ENCODE data around the gene ADGRL3.

Gene ADGRL3

DNA sequence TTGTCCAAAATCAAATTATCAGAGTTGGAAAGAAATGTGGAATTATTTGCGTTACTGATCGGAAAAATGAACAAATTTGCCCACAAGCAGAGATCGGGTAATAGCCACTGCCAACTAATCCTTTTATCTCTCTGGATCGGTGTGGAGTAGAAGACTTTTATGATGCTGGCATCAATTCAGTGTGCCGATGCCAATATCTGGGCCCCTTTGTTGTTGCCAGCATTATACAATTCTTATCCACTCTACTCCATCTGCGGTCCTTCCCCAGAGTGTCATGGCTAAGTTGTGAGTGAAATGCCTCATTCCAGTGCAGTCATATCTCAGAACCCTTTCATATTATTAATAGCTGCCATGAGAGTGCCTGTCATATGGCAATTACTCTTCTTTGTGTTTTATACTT lies 660.2 kb downstream of the ADGRL3 start:
- H3K4me3 ChIP-seq (ENCODE audit: low read depth, low read length): no peak overlapping the region
- no peaks in the 10 kb centered on the region for H3K36me3 ChIP-seq (ENCODE audit: control insufficient read depth, insufficient read depth, low read length)
- H3K4me1 ChIP-seq (ENCODE audit: control insufficient read depth, insufficient read depth, low read length): peaks cover 6% of the 10 kb centered on the region
- no peaks in the 10 kb centered on the region for H3K27me3 ChIP-seq (ENCODE audit: control insufficient read depth, insufficient read depth, low read length)
- H3K9ac ChIP-seq (ENCODE audit: low read depth, low read length): no peak overlapping the region
- H3K9me3 ChIP-seq (ENCODE audit: control insufficient read depth, insufficient read depth, low read length): no peaks in the 10 kb centered on the region

DNA sequence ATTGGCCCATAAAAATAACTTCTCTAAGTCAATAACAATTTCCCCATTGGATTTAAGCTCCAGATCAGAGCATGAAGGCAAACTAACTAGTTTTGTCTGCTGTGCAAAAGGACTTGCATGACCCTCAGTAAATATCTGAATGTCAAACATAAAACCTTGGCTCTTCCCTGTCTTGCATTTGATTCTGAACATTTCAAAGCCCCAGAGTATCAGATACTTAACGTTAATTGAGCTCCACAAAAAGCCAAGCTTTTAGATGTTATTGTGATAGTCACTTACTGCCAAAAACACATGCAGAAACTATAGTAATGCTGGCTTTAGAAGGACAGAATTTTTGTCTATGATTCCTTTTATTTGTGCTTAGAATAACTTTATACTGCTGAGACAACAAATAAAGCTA lies 664.2 kb downstream of the ADGRL3 start:
- Histone ChIP-seq H3K4me3 (ENCODE audit: low read depth, low read length) (no peak overlapping the region), H3K9me3 (ENCODE audit: control insufficient read depth, insufficient read depth, low read length) (no peaks in the 10 kb centered on the region), H3K9ac (ENCODE audit: low read depth, low read length) (no peak overlapping the region), H3K27me3 (ENCODE audit: control insufficient read depth, insufficient read depth, low read length) (no peaks in the 10 kb centered on the region), H3K4me1 (ENCODE audit: control insufficient read depth, insufficient read depth, low read length) (peaks cover 12% of the 10 kb centered on the region), H3K36me3 (ENCODE audit: control insufficient read depth, insufficient read depth, low read length) (no peaks in the 10 kb centered on the region)

DNA sequence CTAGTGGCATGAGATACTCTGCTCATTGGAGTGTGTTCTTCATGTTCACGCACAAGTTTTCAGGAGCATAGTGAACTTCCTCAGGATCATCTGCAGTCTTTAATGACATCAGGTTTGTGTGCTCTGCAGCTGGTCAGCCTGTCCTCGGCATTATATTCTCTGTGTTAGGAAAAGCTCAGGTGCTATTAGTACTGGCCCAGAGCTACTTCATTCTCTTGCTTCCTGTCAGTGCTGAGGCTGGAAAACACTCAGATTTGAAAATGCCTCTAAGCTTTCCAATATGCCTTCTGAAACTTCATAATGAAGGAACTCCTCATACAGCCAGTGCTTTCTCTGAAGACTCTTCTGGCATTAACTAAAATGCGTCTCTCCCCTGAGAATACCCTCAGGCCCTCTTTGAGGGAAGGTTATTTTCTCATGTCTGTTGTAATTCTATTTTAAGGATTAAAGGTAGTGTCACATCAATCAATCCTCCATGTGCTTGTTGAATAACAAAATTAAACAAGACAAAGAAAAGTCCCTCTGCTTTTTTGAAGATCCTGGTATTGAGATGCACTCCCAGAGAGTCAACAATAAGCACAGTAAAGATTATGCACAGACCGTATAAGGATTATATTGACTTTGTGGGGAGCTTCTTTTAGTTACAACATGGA lies 666.4 kb downstream of the ADGRL3 start:
- H3K4me3 ChIP-seq (ENCODE audit: low read depth, low read length): no peak overlapping the region
- H3K4me1 ChIP-seq (ENCODE audit: control insufficient read depth, insufficient read depth, low read length): peaks cover 12% of the 10 kb centered on the region
- no peaks in the 10 kb centered on the region for H3K36me3 ChIP-seq (ENCODE audit: control insufficient read depth, insufficient read depth, low read length)
- H3K9me3 ChIP-seq (ENCODE audit: control insufficient read depth, insufficient read depth, low read length): no peaks in the 10 kb centered on the region
- H3K9ac ChIP-seq (ENCODE audit: low read depth, low read length): no peak overlapping the region
- no peaks in the 10 kb centered on the region for H3K27me3 ChIP-seq (ENCODE audit: control insufficient read depth, insufficient read depth, low read length)

DNA sequence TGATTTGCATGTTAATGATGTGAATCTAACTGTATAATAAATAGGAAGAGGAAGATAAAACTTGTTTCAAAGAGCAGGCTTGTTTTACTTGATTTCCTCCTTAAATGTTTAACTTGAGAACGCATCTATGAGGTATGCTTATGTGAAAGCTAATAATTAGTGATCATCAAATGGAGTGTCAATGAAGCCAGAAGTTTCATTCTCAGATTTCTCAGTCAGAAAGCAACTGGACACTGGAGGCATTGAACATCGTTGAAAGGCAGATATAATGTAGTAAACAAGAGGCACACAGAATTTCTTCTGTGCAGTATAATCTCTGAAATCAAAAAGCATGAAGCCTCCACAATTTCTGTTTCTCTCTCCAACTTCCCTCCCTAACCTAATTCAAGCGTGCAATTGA lies 672.9 kb downstream of the ADGRL3 start:
- H3K9me3 ChIP-seq (ENCODE audit: control insufficient read depth, insufficient read depth, low read length): no peaks in the 10 kb centered on the region
- H3K4me3 ChIP-seq (ENCODE audit: low read depth, low read length): no peak overlapping the region
- no peaks in the 10 kb centered on the region for H3K27me3 ChIP-seq (ENCODE audit: control insufficient read depth, insufficient read depth, low read length)
- H3K36me3 ChIP-seq (ENCODE audit: control insufficient read depth, insufficient read depth, low read length): no peaks in the 10 kb centered on the region
- no peak overlapping the region for H3K9ac ChIP-seq (ENCODE audit: low read depth, low read length)
- peaks cover 2% of the 10 kb centered on the region for H3K4me1 ChIP-seq (ENCODE audit: control insufficient read depth, insufficient read depth, low read length)

- Histone ChIP-seq H3K4me1 (ENCODE audit: control insufficient read depth, insufficient read depth, low read length) (no peaks in the 10 kb centered on the region), H3K9ac (ENCODE audit: low read depth, low read length) (no peak overlapping the region), H3K4me3 (ENCODE audit: low read depth, low read length) (no peak overlapping the region), H3K27me3 (ENCODE audit: control insufficient read depth, insufficient read depth, low read length) (no peaks in the 10 kb centered on the region), H3K36me3 (ENCODE audit: control insufficient read depth, insufficient read depth, low read length) (no peaks in the 10 kb centered on the region), H3K9me3 (ENCODE audit: control insufficient read depth, insufficient read depth, low read length) (no peaks in the 10 kb centered on the region)
Observed at GRCh38 chr4:61877266-61877665, 677.1 kb downstream of the ADGRL3 start.

DNA sequence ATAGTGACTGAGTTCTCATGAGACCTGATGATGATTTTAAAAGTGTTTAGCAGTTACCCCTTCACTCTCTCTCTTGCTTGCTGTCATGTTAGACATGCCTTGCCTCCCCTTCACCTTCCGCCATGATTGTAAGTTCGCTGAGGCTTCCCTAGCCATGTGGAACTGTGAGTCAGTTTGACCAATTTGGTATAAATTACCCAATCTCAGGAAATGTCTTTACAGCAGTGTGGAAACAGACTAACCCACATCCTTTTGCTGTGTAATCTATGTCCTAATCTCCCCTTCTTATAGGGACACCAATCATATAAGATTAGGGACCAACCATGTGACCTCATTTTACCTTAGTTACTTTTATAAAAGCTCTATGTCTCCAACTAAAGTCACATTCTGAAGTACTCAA lies 677.8 kb downstream of the ADGRL3 start:
- Histone ChIP-seq H3K36me3 (ENCODE audit: control insufficient read depth, insufficient read depth, low read length) (no peaks in the 10 kb centered on the region), H3K9me3 (ENCODE audit: control insufficient read depth, insufficient read depth, low read length) (no peaks in the 10 kb centered on the region), H3K9ac (ENCODE audit: low read depth, low read length) (no peak overlapping the region), H3K27me3 (ENCODE audit: control insufficient read depth, insufficient read depth, low read length) (no peaks in the 10 kb centered on the region), H3K4me3 (ENCODE audit: low read depth, low read length) (no peak overlapping the region), H3K4me1 (ENCODE audit: control insufficient read depth, insufficient read depth, low read length) (no peaks in the 10 kb centered on the region)

DNA sequence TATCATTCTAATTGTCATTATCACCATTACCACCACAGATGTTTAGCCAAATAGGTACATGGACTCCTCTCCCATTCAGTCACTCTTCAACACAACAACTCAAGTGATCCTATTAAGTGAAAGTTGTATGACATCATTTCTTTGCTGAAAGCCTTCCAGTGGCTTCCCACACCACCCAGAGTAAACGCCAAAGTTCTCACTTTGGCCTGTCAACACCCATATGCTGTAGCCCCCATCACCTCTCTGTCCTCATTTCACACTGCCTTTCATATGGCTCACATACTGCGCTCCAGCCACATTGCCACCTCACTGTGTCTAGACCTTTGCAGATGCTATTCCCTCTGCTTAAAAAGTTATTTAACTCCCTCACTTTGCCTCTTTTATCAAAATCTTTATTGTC lies 682.3 kb downstream of the ADGRL3 start:
- Histone ChIP-seq H3K36me3 (ENCODE audit: control insufficient read depth, insufficient read depth, low read length) (no peaks in the 10 kb centered on the region), H3K27me3 (ENCODE audit: control insufficient read depth, insufficient read depth, low read length) (no peaks in the 10 kb centered on the region), H3K4me3 (ENCODE audit: low read depth, low read length) (no peak overlapping the region), H3K4me1 (ENCODE audit: control insufficient read depth, insufficient read depth, low read length) (no peaks in the 10 kb centered on the region), H3K9me3 (ENCODE audit: control insufficient read depth, insufficient read depth, low read length) (no peaks in the 10 kb centered on the region), H3K9ac (ENCODE audit: low read depth, low read length) (no peak overlapping the region)

DNA sequence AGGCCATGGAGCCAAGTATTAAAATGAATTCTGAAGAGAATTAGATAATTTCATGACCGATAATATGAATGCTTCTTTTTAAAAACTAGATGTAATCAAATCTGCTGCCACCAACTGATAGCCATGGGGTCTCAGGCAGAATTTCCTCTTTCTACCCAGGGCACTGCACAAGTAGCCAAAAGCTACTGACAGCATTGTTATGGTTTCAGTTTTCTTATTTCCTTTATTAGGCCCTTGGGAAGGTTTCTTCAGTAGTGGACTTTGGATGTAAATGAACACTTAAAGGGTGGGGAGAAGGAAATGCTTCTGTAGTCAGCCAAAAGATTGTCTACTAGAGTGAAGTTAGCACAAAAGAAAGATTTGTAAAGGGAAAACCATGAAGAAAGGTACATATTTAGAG lies 686.0 kb downstream of the ADGRL3 start:
- Histone ChIP-seq H3K27me3 (ENCODE audit: control insufficient read depth, insufficient read depth, low read length) (no peaks in the 10 kb centered on the region), H3K4me1 (ENCODE audit: control insufficient read depth, insufficient read depth, low read length) (peaks cover 6% of the 10 kb centered on the region), H3K36me3 (ENCODE audit: control insufficient read depth, insufficient read depth, low read length) (no peaks in the 10 kb centered on the region), H3K4me3 (ENCODE audit: low read depth, low read length) (no peak overlapping the region), H3K9ac (ENCODE audit: low read depth, low read length) (no peak overlapping the region), H3K9me3 (ENCODE audit: control insufficient read depth, insufficient read depth, low read length) (no peaks in the 10 kb centered on the region)

DNA sequence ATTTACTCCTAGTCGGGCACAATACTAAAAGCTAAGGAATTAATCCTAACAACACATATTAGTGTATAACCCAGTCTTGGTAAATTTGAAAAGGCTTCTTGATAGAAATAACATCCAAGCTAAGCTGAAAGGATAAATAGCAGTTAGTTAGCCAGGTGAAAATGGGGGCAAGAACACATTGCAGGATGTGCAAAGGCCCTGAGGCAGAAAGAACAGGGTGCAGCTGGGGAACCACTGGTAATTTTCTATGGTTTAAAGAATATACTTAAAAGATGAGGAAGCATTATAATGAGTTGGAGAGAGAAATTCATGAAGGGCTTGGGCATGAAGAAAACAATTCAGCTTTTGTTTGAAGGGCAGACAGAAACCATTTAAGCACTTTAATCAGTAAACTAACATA lies 689.0 kb downstream of the ADGRL3 start:
- H3K36me3 ChIP-seq (ENCODE audit: control insufficient read depth, insufficient read depth, low read length): no peaks in the 10 kb centered on the region
- no peak overlapping the region for H3K4me3 ChIP-seq (ENCODE audit: low read depth, low read length)
- H3K27me3 ChIP-seq (ENCODE audit: control insufficient read depth, insufficient read depth, low read length): no peaks in the 10 kb centered on the region
- H3K4me1 ChIP-seq (ENCODE audit: control insufficient read depth, insufficient read depth, low read length): peaks cover 6% of the 10 kb centered on the region
- no peak overlapping the region for H3K9ac ChIP-seq (ENCODE audit: low read depth, low read length)
- H3K9me3 ChIP-seq (ENCODE audit: control insufficient read depth, insufficient read depth, low read length): no peaks in the 10 kb centered on the region

GRCh38 chr4:61890321-61890720 lies 690.2 kb downstream of the ADGRL3 start:
- Histone ChIP-seq H3K9me3 (ENCODE audit: control insufficient read depth, insufficient read depth, low read length) (no peaks in the 10 kb centered on the region), H3K36me3 (ENCODE audit: control insufficient read depth, insufficient read depth, low read length) (no peaks in the 10 kb centered on the region)

GRCh38 chr4:61891953-61892352 lies 691.8 kb downstream of the ADGRL3 start:
- Histone ChIP-seq H3K4me3 (ENCODE audit: low read depth, low read length) (no peak overlapping the region), H3K9me3 (ENCODE audit: control insufficient read depth, insufficient read depth, low read length) (no peaks in the 10 kb centered on the region), H3K27me3 (ENCODE audit: control insufficient read depth, insufficient read depth, low read length) (no peaks in the 10 kb centered on the region), H3K36me3 (ENCODE audit: control insufficient read depth, insufficient read depth, low read length) (no peaks in the 10 kb centered on the region), H3K9ac (ENCODE audit: low read depth, low read length) (no peak overlapping the region), H3K4me1 (ENCODE audit: control insufficient read depth, insufficient read depth, low read length) (peaks cover 6% of the 10 kb centered on the region)

More at GRCh38 chr4:61890321-61890720, 690.2 kb downstream of the ADGRL3 start:
- H3K27me3 ChIP-seq (ENCODE audit: control insufficient read depth, insufficient read depth, low read length): no peaks in the 10 kb centered on the region
- no peak overlapping the region for H3K9ac ChIP-seq (ENCODE audit: low read depth, low read length)
- no peak overlapping the region for H3K4me3 ChIP-seq (ENCODE audit: low read depth, low read length)
- peaks cover 6% of the 10 kb centered on the region for H3K4me1 ChIP-seq (ENCODE audit: control insufficient read depth, insufficient read depth, low read length)

DNA sequence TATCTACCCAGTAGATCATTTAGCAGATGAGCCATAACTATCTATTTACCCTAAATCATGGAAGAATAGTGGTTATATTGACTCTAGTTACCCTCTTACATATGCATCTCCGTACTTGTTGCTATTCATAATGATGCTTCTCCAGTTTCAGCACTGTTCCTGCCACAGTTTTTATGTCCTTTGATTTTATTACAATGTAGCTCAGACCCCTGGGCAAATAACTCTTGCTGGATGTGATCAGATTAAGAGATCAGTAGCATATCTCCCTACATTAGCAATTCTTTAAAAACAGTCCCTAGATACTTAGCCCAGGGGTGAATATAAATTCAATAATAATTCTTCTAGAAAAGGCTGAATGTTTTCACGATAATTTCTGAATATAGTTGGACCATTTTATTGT lies 696.5 kb downstream of the ADGRL3 start:
- Histone ChIP-seq H3K4me3 (ENCODE audit: low read depth, low read length) (no peak overlapping the region), H3K36me3 (ENCODE audit: control insufficient read depth, insufficient read depth, low read length) (no peaks in the 10 kb centered on the region), H3K27me3 (ENCODE audit: control insufficient read depth, insufficient read depth, low read length) (no peaks in the 10 kb centered on the region), H3K4me1 (ENCODE audit: control insufficient read depth, insufficient read depth, low read length) (no peaks in the 10 kb centered on the region), H3K9me3 (ENCODE audit: control insufficient read depth, insufficient read depth, low read length) (no peaks in the 10 kb centered on the region), H3K9ac (ENCODE audit: low read depth, low read length) (no peak overlapping the region)
